ENCODE measurements around the gene ACD.

The ACD gene

DNA sequence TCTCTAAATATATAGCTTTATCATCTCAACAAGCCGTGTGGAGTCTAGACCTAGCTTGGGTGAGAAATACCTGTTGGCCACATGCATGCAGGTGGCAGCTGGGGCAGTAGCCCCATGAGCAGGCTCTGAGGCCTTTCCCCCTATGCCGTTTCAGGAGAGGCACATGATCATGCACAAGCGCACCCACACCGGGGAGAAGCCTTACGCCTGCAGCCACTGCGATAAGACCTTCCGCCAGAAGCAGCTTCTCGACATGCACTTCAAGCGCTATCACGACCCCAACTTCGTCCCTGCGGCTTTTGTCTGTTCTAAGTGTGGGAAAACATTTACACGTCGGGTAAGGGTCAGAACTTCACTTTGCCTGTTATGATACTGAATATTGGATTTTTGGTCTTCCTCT is 31.8 kb downstream of the ACD start:
- H3K9me3 ChIP-seq (ENCODE audit: control insufficient read depth, insufficient read depth, low read length): no peaks in the 10 kb centered on the region
- no peak overlapping the region for H3K9ac ChIP-seq (ENCODE audit: low read depth, low read length)
- H3K36me3 ChIP-seq (ENCODE audit: control insufficient read depth, insufficient read depth, low read length): peaks cover 41% of the 10 kb centered on the region
- no peaks in the 10 kb centered on the region for H3K4me1 ChIP-seq (ENCODE audit: control insufficient read depth, insufficient read depth, low read length)
- no peaks in the 10 kb centered on the region for H3K27me3 ChIP-seq (ENCODE audit: control insufficient read depth, insufficient read depth, low read length)
- H3K4me3 ChIP-seq (ENCODE audit: low read depth, low read length): no peak overlapping the region

DNA sequence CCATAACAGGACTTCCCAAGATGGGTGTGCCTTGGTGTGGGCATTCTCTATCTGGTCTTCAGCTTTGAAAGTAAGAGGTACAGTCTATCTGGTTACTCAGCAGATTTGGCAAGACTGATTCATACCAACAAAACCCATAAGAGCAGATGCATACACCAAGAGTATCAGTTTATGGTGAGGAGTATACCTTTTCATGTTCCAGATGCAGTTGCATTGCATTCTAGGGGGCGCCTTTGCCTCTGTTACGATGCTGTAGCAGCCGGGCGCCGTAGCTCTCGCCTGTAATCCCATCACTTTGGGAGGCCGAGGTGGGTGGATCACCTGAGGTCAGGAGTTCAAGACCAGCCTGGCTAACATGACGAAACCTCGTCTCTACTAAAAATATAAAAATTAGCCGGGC is 46.3 kb downstream of the ACD start:
- H3K4me3 ChIP-seq (ENCODE audit: low read depth, low read length): no peak overlapping the region
- peaks cover 23% of the 10 kb centered on the region for H3K36me3 ChIP-seq (ENCODE audit: control insufficient read depth, insufficient read depth, low read length)
- no peaks in the 10 kb centered on the region for H3K27me3 ChIP-seq (ENCODE audit: control insufficient read depth, insufficient read depth, low read length)
- H3K4me1 ChIP-seq (ENCODE audit: control insufficient read depth, insufficient read depth, low read length): no peaks in the 10 kb centered on the region
- H3K9ac ChIP-seq (ENCODE audit: low read depth, low read length): no peak overlapping the region
- no peaks in the 10 kb centered on the region for H3K9me3 ChIP-seq (ENCODE audit: control insufficient read depth, insufficient read depth, low read length)

DNA sequence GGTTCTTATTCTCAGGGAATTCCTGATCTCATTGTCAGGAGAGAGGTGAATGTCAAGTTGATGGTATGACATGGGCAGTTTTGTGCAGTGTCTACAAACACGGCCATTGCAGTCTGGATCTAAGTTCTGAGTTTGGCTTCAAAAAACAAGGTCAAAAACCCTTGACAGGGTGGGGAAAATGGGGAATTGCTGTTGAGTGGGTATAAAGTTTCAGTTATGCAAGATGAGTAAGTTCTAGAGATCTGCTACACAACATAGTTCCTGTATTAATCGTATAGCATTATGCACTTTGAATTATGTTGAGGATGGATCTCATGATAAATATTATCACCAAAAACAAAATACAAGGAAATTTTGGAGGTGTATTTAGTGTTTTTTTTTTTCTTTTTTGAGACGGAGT is 51.7 kb downstream of the ACD start:
- Histone ChIP-seq H3K36me3 (ENCODE audit: control insufficient read depth, insufficient read depth, low read length) (peaks cover 14% of the 10 kb centered on the region), H3K4me3 (ENCODE audit: low read depth, low read length) (no peak overlapping the region), H3K9ac (ENCODE audit: low read depth, low read length) (no peak overlapping the region), H3K27me3 (ENCODE audit: control insufficient read depth, insufficient read depth, low read length) (no peaks in the 10 kb centered on the region), H3K9me3 (ENCODE audit: control insufficient read depth, insufficient read depth, low read length) (no peaks in the 10 kb centered on the region), H3K4me1 (ENCODE audit: control insufficient read depth, insufficient read depth, low read length) (no peaks in the 10 kb centered on the region)

All from iPS-15b (cell line).